Adrenal gland (tissue), 5 donors: ENCODE measurements around the gene BCAP29.

Source experiments
- POLR2A ChIP-seq, 2 donors: fragments of 450-650 bp; IDR thresholded peaks; one replicate each; pipeline ENCODE4 v1.6.1; 2017; ENCODE audit warnings: antibody characterized with exemption in 2 of 2, mild to moderate bottlenecking in 2 of 2, moderate library complexity in 1 of 2
- TF ChIP-seq, protein P1 (sequence below), 6 experiments: fragments of 450-650 bp in 4 of 6; fragments of 200-600 bp in 2 of 6; sonication (generic) in 1 of 6; IDR thresholded peaks; 1 replicate in 5 of 6; 2 replicates in 1 of 6; pipeline versions ENCODE4 v1.5.1 to v1.8.0; 2016 to 2021; ENCODE audit warnings: antibody characterized with exemption in 6 of 6, mild to moderate bottlenecking in 2 of 6, moderate library complexity in 1 of 6
- donor health status: DM: no; HTN: no; CAD: no.

DNA sequence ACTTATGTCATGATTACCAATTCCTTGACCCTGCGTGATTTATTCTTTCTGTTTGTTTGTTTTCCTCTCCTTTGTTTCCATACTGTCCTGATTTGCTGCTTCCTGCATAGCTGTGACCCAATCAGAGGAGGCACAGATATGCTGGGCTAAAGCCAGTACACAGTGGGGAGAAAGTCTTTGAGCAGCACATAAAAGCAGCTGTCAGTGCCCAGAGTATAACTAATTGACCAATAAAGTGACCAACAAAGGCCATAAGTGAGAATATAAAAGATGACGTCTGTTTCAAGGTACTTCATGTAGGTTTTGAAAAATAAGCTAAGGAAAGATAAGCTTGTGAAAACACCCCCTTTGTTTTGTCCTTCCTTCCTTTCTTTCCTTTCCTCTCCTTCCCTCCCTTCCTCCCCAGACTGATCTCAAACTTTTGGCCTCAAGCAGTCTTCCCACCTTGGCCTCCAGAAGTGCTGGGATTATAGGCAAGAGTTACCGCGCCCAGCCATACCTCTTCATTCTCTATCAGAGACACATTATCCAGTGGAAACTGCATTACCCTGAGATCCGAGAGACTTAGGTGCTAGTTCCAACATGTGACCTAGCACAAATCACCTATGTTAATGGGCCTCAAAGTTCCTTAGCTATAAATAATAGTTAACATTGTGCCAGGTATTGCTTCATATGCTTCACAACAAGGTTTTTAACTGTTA is 17.0 kb downstream of the BCAP29 start:
- TF ChIP-seq, protein P1, sequence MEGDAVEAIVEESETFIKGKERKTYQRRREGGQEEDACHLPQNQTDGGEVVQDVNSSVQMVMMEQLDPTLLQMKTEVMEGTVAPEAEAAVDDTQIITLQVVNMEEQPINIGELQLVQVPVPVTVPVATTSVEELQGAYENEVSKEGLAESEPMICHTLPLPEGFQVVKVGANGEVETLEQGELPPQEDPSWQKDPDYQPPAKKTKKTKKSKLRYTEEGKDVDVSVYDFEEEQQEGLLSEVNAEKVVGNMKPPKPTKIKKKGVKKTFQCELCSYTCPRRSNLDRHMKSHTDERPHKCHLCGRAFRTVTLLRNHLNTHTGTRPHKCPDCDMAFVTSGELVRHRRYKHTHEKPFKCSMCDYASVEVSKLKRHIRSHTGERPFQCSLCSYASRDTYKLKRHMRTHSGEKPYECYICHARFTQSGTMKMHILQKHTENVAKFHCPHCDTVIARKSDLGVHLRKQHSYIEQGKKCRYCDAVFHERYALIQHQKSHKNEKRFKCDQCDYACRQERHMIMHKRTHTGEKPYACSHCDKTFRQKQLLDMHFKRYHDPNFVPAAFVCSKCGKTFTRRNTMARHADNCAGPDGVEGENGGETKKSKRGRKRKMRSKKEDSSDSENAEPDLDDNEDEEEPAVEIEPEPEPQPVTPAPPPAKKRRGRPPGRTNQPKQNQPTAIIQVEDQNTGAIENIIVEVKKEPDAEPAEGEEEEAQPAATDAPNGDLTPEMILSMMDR (IDR thresholded peaks at IDR 0.05) = no peak
- no peak for TF ChIP-seq POLR2A (IDR thresholded peaks at IDR 0.05)
